CD14-positive monocyte (primary cell): ENCODE measurements around the gene MED4. TPM values are rescaled to one million over a fixed set of nuclear protein-coding genes. Genes with fewer than 3 reads are reported as not detected.

Experiments
- DNase-seq, 3 donors: peaks; one replicate each; pipeline ENCODE4 v3.0.0-alpha.2; 2011 to 2022
- H2AFZ ChIP-seq: 2 replicates; pipeline ENCODE4 v1.6.0; 2012; ENCODE audit warnings: mild to moderate bottlenecking, low read depth, low read length, inconsistent platforms; ENCODE audit not compliant: insufficient read depth, poor library complexity, severe bottlenecking
- H3K27ac ChIP-seq, 2 donors: 1 replicate in 1 of 2; 2 replicates in 1 of 2; pipeline ENCODE4 v1.5.1; 2012 to 2013; ENCODE audit warnings: low read length in 2 of 2, control low read depth in 1 of 2, inconsistent platforms in 1 of 2, low read depth in 1 of 2, mild to moderate bottlenecking in 1 of 2
- H3K27me3 ChIP-seq, 2 donors: one replicate each; pipeline versions ENCODE4 v1.6.0 to v1.6.1; 2011 to 2013; ENCODE audit warnings: low read length in 2 of 2; ENCODE audit not compliant: control insufficient read depth in 2 of 2, insufficient read depth in 2 of 2
- H3K36me3 ChIP-seq, 2 donors: replicated peaks in 1 of 2; 1 replicate in 1 of 2; 2 replicates in 1 of 2; pipeline versions ENCODE4 v1.5.1 to v1.6.1; 2012 to 2013; ENCODE audit warnings: low read length in 2 of 2, control low read depth in 1 of 2, inconsistent platforms in 1 of 2, mild to moderate bottlenecking in 1 of 2; ENCODE audit not compliant: insufficient read depth in 2 of 2, control insufficient read depth in 1 of 2
- H3K4me1 ChIP-seq, 2 donors: 1 replicate in 1 of 2; 2 replicates in 1 of 2; pipeline versions ENCODE4 v1.5.1 to v1.6.1; 2012 to 2013; ENCODE audit warnings: low read length in 2 of 2, control low read depth in 1 of 2, inconsistent platforms in 1 of 2, mild to moderate bottlenecking in 1 of 2, moderate library complexity in 1 of 2; ENCODE audit not compliant: insufficient read depth in 2 of 2, control insufficient read depth in 1 of 2
- H3K4me2 ChIP-seq: replicated peaks from 2 replicates; pipeline ENCODE3; 2012; ENCODE audit warnings: low read length, moderate library complexity, mild to moderate bottlenecking; ENCODE audit not compliant: poor library complexity, severe bottlenecking; ENCODE audit errors: extremely low read depth
- H3K4me3 ChIP-seq, 3 experiments: fragments of 200-600 bp in 1 of 3; sonication (generic) in 1 of 3; replicated peaks in 1 of 3; 1 replicate in 2 of 3; 2 replicates in 1 of 3; pipeline ENCODE4 v1.5.1; 2011 to 2013; ENCODE audit warnings: low read length in 3 of 3, mild to moderate bottlenecking in 3 of 3, control low read depth in 2 of 3, low read depth in 2 of 3, inconsistent platforms in 1 of 3, moderate library complexity in 1 of 3
- H3K79me2 ChIP-seq: 2 replicates; pipeline ENCODE4 v1.6.0; 2012; ENCODE audit warnings: mild to moderate bottlenecking, control low read depth, inconsistent platforms, low read length, moderate library complexity; ENCODE audit not compliant: insufficient read depth
- H3K9ac ChIP-seq: 2 replicates; pipeline ENCODE4 v1.6.0; 2017; ENCODE audit warnings: low read length, mild to moderate bottlenecking; ENCODE audit not compliant: insufficient read depth, poor library complexity, severe bottlenecking
- H3K9me3 ChIP-seq, 2 donors: replicated peaks in 1 of 2; 1 replicate in 1 of 2; 2 replicates in 1 of 2; pipeline versions ENCODE4 v1.5.1 to v1.6.1; 2012 to 2013; ENCODE audit warnings: low read length in 2 of 2, control low read depth in 1 of 2; ENCODE audit not compliant: control insufficient read depth in 1 of 2, insufficient read depth in 1 of 2
- H4K20me1 ChIP-seq: 2 replicates; pipeline ENCODE4 v1.6.0; 2012; ENCODE audit warnings: mild to moderate bottlenecking, low read length, control low read depth, moderate library complexity; ENCODE audit not compliant: insufficient read depth
- H3K27ac Mint-ChIP-seq, 7 donors: one replicate each; pipeline ENCODE4 v1.8.0; 2020; ENCODE audit warnings: mild to moderate bottlenecking in 7 of 7, mixed read lengths in 7 of 7, moderate library complexity in 6 of 7, inconsistent platforms in 2 of 7
- H3K27me3 Mint-ChIP-seq, 3 donors: one replicate each; pipeline ENCODE4 v1.8.0; 2021 to 2022; ENCODE audit warnings: low read depth in 3 of 3, mild to moderate bottlenecking in 3 of 3, mixed read lengths in 3 of 3, moderate library complexity in 3 of 3, inconsistent platforms in 1 of 3
- H3K36me3 Mint-ChIP-seq, 2 donors: one replicate each; pipeline ENCODE4 v1.8.0; 2020; ENCODE audit warnings: mixed read lengths in 2 of 2, inconsistent platforms in 1 of 2, mild to moderate bottlenecking in 1 of 2
- H3K4me1 Mint-ChIP-seq: one replicate; pipeline ENCODE4 v1.8.0; 2020; ENCODE audit warnings: mild to moderate bottlenecking, mixed read lengths
- H3K4me3 Mint-ChIP-seq, 2 donors: one replicate each; pipeline ENCODE4 v1.8.0; 2020; ENCODE audit warnings: mild to moderate bottlenecking in 2 of 2, mixed read lengths in 2 of 2, moderate library complexity in 1 of 2
- H3K9me3 Mint-ChIP-seq, 7 donors: one replicate each; pipeline ENCODE4 v1.8.0; 2020 to 2022; ENCODE audit warnings: mixed read lengths in 7 of 7, mild to moderate bottlenecking in 6 of 7, moderate library complexity in 6 of 7, inconsistent platforms in 2 of 7
- CTCF ChIP-seq: fragments of 200-600 bp; IDR thresholded peaks from one replicate; pipeline ENCODE4 v1.8.0; 2022; ENCODE audit warnings: antibody characterized with exemption, mild to moderate bottlenecking
- WGBS: methylation state at CpG from one replicate; pipeline ENCODE4 v1.1.5; 2013; ENCODE audit warnings: missing lambda C conversion rate; ENCODE audit not compliant: insufficient coverage; 5-methylcytosine and 5-hydroxymethylcytosine counted together
- intact Hi-C, 2 donors: fragments of 100-400 bp; cut with micrococcal nuclease; formaldehyde crosslinking; loops; one replicate each; pipeline versions ENCODE4 v1.15.0 to v1.15.1; 2023
- polyA plus RNA-seq, 3 donors: library from polyadenylated mRNA; depleted of rRNA in 1 of 3; unstranded in 2 of 3; stranded (reverse) in 1 of 3; fragments of 300-500 nt in 2 of 3; fragments of >200 nt in 1 of 3; fragmentation: Illumina TruSeq in 2 of 3; gene quantifications; 1 replicate in 2 of 3; 2 replicates in 1 of 3; pipeline ENCODE4 v1.2.3, GENCODE V29; 2012 to 2021

The MED4 gene
- polyA plus RNA-seq, 3 donors = 28.4 to 53.8 (median 50.8) TPM

GRCh38 chr13:48094404-48094780 is 512 bp downstream of the MED4 start:
- intact Hi-C loops = no loop called here
- H3K9me3 ChIP-seq = no peaks in the 10 kb centered on the region
- Mint-ChIP-seq H3K36me3 (peaks cover 5 to 8% of the 10 kb centered on the region in 2 donors), H3K9me3 (peaks cover 0 to 10% (median 8%) of the 10 kb centered on the region in 7 donors), H3K4me1 (peaks cover 27% of the 10 kb centered on the region), H3K27me3 (peaks cover 1 to 6% (median 2%) of the 10 kb centered on the region in 3 donors), H3K4me3 (peak overlapping the region; percentile 96 to 97), H3K27ac (peak overlapping the region; percentile 89 to 99 (median 95))
- peak in 1 of 3 donors; percentile 0 for DNase-seq
- H2AFZ ChIP-seq = peak overlapping the region; percentile 77
- H3K4me1 ChIP-seq = peaks cover 12% of the 10 kb centered on the region in 2 donors
- no peaks in the 10 kb centered on the region for H3K27me3 ChIP-seq
- H3K27ac ChIP-seq = peak overlapping the region; percentile 74 to 91
- H3K36me3 ChIP-seq = peaks cover 0 to 5% of the 10 kb centered on the region in 2 donors
- H4K20me1 ChIP-seq = peaks cover 23% of the 10 kb centered on the region
- peak overlapping the region; percentile 96 for H3K9ac ChIP-seq
- no peak for TF ChIP-seq CTCF
- H3K79me2 ChIP-seq = peaks cover 59% of the 10 kb centered on the region
- peak overlapping the region; percentile 83 to 95 (median 86) for H3K4me3 ChIP-seq
- WGBS = 0% methylated on average over 14 of the region's 14 CpGs
- H3K4me2 ChIP-seq = peak overlapping the region; percentile 90

GRCh38 chr13:48093588-48093987 is 1.3 kb downstream of the MED4 start:
- Mint-ChIP-seq H3K4me1 (peaks cover 27% of the 10 kb centered on the region), H3K36me3 (peaks cover 7 to 10% of the 10 kb centered on the region in 2 donors), H3K9me3 (peaks cover 0 to 10% (median 8%) of the 10 kb centered on the region in 7 donors), H3K27me3 (peaks cover 1 to 6% (median 2%) of the 10 kb centered on the region in 3 donors), H3K27ac (peak overlapping the region in 3 of 7 donors; percentile 18 to 40 (median 20)), H3K4me3 (peak overlapping the region in 1 of 2 donors; percentile 97)
- Histone ChIP-seq H4K20me1 (peaks cover 31% of the 10 kb centered on the region), H2AFZ (no peak overlapping the region), H3K79me2 (peaks cover 67% of the 10 kb centered on the region), H3K9ac (no peak overlapping the region), H3K4me3 (peak overlapping the region in 1 of 3 experiments; percentile 95), H3K9me3 (no peaks in the 10 kb centered on the region), H3K4me1 (peaks cover 12% of the 10 kb centered on the region in 2 donors), H3K27me3 (no peaks in the 10 kb centered on the region), H3K27ac (no peak overlapping the region), H3K4me2 (peak overlapping the region; percentile 90), H3K36me3 (peaks cover 0 to 12% of the 10 kb centered on the region in 2 donors)
- no peak for DNase-seq
- intact Hi-C loops = no loop called here
- no peak for TF ChIP-seq CTCF
- 100% methylated on average over 5 of the region's 9 CpGs for WGBS
